Stimulated activated CD8-positive, alpha-beta memory T cell treated with anti-CD3 and anti-CD28 coated beads, Interleukin-7, amount 100 ng/mL, for 24 hours (primary cell): ENCODE measurements around the gene SEMA3D.

Experiments
- DNase-seq: peaks from one replicate; pipeline ENCODE4 v3.0.0-alpha.2; 2020; ENCODE audit warnings: low read depth

SEMA3D gene

DNA sequence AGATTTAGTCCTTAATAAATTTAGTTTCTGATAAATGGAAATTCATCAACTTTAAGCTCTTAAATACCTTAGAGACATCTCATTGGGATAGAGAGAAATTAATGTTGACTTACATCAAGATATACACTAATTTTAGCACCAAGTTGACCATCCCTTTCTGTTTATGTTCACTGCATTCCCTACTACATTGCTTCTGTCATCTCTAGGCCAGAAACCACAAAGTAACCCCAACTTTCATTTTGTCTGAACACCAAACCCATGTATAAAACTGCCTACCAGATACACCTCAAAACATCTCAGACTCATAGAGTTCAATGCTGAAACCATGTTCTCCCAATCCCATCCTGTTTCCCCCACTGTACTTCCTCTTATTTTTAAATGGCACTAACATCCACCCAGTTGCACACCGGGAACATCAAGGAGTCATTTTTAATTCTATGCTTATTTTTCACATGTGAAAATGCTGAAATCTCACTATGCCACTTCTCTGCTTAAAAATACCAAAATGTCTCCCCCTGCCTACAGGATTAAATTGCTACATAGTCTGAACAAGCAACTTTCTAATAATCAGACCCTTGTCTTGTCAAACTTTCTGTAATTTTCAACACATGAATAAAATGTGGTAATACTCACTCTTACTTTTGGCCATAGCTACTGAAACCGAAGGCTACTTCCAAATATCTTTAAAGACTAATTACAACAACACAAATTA is 201.6 kb downstream of the SEMA3D start:
- no peak for DNase-seq

DNA sequence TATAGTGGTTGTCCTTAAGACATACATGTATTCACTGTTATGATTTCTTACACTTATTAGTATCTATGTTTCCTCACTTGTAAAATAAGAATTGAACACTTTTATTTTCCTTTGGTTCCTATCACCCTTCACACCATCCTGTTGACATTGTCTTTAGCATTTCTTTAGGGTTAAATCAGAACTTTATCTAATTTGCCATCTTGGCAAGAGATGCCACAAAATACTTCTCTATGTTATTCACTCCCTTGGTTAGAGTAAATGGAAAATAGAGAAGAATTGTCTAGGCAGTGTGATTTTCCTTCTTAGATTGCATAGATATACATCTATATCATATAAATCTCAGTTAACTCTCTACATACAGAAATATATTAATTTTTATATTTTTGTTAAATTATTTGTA is 204.7 kb downstream of the SEMA3D start:
- DNase-seq, result no peak

GRCh38 chr7:84981055-84981976 is 205.5 kb downstream of the SEMA3D start:
- no peak for DNase-seq

DNA sequence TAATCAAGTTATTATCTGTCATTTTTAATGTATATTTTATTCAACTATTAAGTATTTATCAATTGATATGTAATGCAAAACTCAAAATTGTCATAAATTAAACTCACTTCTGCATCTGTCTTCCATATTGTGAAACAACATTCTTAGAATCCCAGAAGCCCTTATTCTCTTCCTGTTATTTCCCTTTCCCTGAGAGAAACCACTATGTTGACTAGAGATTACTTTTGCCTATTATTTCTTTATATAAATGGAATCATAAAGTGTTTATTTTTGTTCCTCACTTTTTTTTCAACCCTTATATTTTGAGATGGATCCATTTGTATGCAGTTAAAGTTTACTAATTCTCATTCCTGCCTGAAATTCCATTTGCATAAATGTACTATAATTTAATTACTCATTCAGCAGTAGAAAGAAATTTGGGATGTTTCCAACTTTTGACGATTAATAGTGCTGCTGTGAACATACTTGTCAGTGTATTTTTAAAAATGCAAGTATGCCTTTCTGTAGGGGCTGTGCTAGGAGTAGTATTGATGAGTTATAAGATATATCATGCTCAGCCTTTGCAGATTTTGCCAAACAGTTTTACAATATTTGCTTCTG is 211.2 kb downstream of the SEMA3D start:
- no peak for DNase-seq

GRCh38 chr7:84971360-84971759 is 215.5 kb downstream of the SEMA3D start:
- DNase-seq, result no peak

GRCh38 chr7:84970670-84971069 is 216.2 kb downstream of the SEMA3D start:
- DNase-seq, result no peak

DNA sequence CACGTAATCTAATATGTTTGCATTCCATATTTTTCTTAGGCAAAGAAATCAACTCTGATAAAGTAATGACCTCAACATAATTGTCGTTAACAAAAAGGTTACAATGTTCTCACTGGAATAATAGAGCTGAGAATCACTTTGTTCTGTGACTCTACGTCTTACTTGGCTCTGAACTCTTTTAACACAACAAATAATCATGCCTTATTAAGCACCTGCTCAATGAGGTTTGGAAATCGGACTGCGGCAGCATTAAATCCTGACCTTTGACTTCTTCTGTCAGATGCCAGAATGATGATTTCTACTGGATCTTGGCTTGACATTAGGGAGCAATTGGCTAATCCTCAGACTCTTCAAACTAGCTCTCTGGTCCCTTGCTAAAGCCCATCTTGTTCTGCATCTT is 233.6 kb downstream of the SEMA3D start:
- DNase-seq, result no peak

GRCh38 chr7:84950836-84951235 is 236.0 kb downstream of the SEMA3D start:
- DNase-seq, result no peak

DNA sequence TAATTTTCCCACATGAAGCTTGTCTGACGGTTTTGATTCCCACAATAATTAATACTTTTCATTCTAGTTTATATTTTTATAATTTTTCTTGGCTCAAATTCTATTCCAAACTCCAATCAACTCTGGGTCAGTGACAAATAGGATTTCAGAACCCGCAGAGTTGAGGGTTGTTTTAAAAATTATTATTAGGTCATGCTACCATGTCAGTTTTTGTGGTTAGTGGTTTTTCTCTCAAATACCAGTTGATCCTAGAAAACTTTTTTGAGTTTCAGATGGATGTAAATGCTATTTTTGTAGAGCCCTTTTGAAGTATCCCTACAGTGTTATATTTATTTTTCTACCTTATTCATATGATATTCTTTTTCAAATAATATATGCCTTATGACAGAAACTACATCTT is 237.4 kb downstream of the SEMA3D start:
- no peak for DNase-seq

DNA sequence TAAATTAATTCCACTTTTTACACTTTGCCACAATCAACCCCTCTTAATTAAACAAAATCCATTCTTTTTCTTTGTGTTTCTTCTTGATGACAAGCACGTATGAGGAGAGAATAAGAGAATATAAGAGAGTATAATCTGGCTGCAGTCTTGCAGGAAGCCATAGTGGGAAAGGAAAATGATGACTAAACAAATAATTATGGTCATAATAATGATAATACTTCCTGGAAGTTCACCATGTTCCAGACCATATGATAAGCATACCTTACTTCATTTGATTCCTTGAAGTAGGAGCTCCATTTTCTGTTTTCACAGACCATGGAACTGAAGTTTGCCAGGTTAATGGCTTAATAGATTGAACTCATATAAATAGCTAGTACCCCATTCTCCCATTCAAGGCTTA is 237.8 kb downstream of the SEMA3D start:
- DNase-seq, result no peak

DNA sequence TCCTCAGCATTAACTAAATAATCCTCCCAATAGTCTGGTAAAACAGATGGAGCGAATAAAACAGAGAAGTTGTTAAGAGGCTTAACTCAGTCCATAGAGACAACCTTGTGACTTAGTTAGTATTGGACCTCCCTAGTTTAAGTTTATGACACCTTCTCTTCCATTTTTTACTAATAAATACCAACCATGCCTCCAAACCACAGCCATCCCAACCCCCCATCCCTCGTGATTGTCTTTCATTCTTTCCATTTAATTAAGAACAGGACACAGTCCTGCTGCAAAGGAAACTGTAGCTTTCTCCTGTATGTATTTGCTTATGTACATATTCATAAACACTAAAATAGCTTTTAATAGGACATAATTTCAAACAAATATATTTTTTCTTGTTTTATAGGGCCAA is 238.2 kb downstream of the SEMA3D start:
- no peak for DNase-seq

DNA sequence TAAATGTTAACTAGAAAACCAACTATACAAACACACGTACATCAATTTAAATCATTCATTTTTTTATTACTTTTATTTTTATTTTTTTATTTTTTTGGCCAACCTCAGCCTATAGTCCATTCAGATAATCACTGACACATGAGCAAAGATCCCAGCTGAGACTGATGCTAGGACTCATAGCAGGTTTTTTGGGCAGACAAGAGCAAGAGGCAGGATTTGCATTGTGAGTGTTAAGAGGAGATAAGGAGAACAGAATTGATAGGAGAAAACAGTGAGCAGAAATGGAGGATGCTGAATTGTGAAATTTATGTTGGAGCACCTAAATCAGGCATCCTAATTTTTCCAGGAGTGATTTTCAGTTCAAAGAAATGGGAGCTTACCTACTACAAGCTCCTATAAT is 240.3 kb downstream of the SEMA3D start:
- no peak for DNase-seq
